Activated B cell treated with CpG ODN at 0.5 μM for 24 hours (primary cell): Measurements from ENCODE around the gene PRDM2. TPM values are rescaled to one million over a fixed set of nuclear protein-coding genes. Genes with fewer than 3 reads are reported as not detected.

ENCODE experiments used
- ATAC-seq: fragments of 200-7000 bp; cut with Tn5 transposase; one replicate; pipeline ENCODE4 v1.10.0; 2021; ENCODE audit warnings: low read depth, mild to moderate bottlenecking, moderate library complexity
- CTCF ChIA-PET: fragments of 350-600 bp; sonication (Branson Sonifier 250); formaldehyde crosslinking; loops from one replicate; lab custom pipeline; 2021; ENCODE audit warnings: antibody characterized with exemption; lab: Charles Lee
- POLR2A ChIA-PET: fragments of 350-600 bp; sonication (Branson Sonifier 250); formaldehyde crosslinking; loops from one replicate; lab custom pipeline; 2021; ENCODE audit warnings: antibody characterized with exemption; lab: Charles Lee
- DNase-seq: peaks from one replicate; pipeline ENCODE4 v3.0.0; 2022
- H3K27ac Mint-ChIP-seq: one replicate; pipeline ENCODE4 v1.8.0; 2020; ENCODE audit warnings: mixed read lengths
- H3K27me3 Mint-ChIP-seq: one replicate; pipeline ENCODE4 v1.8.0; 2021; ENCODE audit warnings: mixed read lengths
- H3K36me3 Mint-ChIP-seq: one replicate; pipeline ENCODE4 v1.8.0; 2021; ENCODE audit warnings: low read depth, mixed read lengths
- H3K4me1 Mint-ChIP-seq: one replicate; pipeline ENCODE4 v1.8.0; 2021; ENCODE audit warnings: mixed read lengths
- H3K4me3 Mint-ChIP-seq: one replicate; pipeline ENCODE4 v1.8.0; 2020; ENCODE audit warnings: mild to moderate bottlenecking, mixed read lengths
- H3K9me3 Mint-ChIP-seq: one replicate; pipeline ENCODE4 v1.8.0; 2020; ENCODE audit warnings: mixed read lengths
- CTCF ChIP-seq: fragments of 200-600 bp; IDR thresholded peaks from one replicate; pipeline ENCODE4 v1.8.0; 2022; ENCODE audit warnings: antibody characterized with exemption, mild to moderate bottlenecking
- intact Hi-C: fragments of 100-400 bp; cut with micrococcal nuclease; formaldehyde crosslinking; loops from one replicate; pipeline ENCODE4 v1.15.1; 2024
- total RNA-seq: library from RNA; stranded (reverse); gene quantifications from 2 replicates; pipeline ENCODE4 v1.2.3, GENCODE V29; 2022

Gene PRDM2
- total RNA-seq, 1 donor from 2014 or later: 194 TPM

- CTCF ChIA-PET: interaction anchor here (0.9 to 1.5 kb wide), 2 partner anchors 8 to 11 kb away, joined by 3 read pairs; no protein-coding TSS in a partner anchor
- Mint-ChIP-seq H3K36me3 (peaks cover 11% of the 10 kb centered on the region), H3K27ac (no peak overlapping the region), H3K27me3 (no peaks in the 10 kb centered on the region), H3K4me1 (peaks cover 26% of the 10 kb centered on the region), H3K9me3 (no peaks in the 10 kb centered on the region), H3K4me3 (no peak overlapping the region)
- intact Hi-C loops: no loop called here
- POLR2A ChIA-PET: interaction anchor here (1.1 kb wide), 1 partner anchor 53 kb away, joined by 3 read pairs; no protein-coding TSS in a partner anchor
- DNase-seq (no peak), ATAC-seq (no peak)
- no peak for TF ChIP-seq CTCF
These were observed 83.6 kb downstream of the PRDM2 start for GRCh38 chr1:13783551-13783950.

- ATAC-seq (no peak), DNase-seq (no peak)
- intact Hi-C loops: no loop called here
- Mint-ChIP-seq H3K4me3 (no peak overlapping the region), H3K4me1 (peaks cover 26% of the 10 kb centered on the region), H3K36me3 (peaks cover 25% of the 10 kb centered on the region), H3K9me3 (no peaks in the 10 kb centered on the region), H3K27ac (no peak overlapping the region), H3K27me3 (no peaks in the 10 kb centered on the region)
- TF ChIP-seq CTCF: no peak
- POLR2A ChIA-PET: no interaction called here
- CTCF ChIA-PET: no interaction called here
These were observed 85.0 kb downstream of the PRDM2 start for GRCh38 chr1:13784971-13785370.

GRCh38 chr1:13786541-13786940, 86.6 kb downstream of the PRDM2 start:
- peaks cover 39% of the 10 kb centered on the region for H3K36me3 Mint-ChIP-seq
- no peak overlapping the region for H3K4me3 Mint-ChIP-seq
- DNase-seq (no peak), ATAC-seq (no peak)
- H3K4me1 Mint-ChIP-seq: peaks cover 26% of the 10 kb centered on the region
- H3K27me3 Mint-ChIP-seq: no peaks in the 10 kb centered on the region
- TF ChIP-seq CTCF: no peak
- ChIA-PET POLR2A (no interaction called here), CTCF (no interaction called here)
- intact Hi-C loops: no loop called here
- H3K9me3 Mint-ChIP-seq: no peaks in the 10 kb centered on the region
- no peak overlapping the region for H3K27ac Mint-ChIP-seq

GRCh38 chr1:13788795-13789194, 88.8 kb downstream of the PRDM2 start:
- intact Hi-C loops: no loop called here
- H3K9me3 Mint-ChIP-seq: no peaks in the 10 kb centered on the region
- POLR2A ChIA-PET: no interaction called here
- CTCF ChIA-PET: no interaction called here
- H3K4me1 Mint-ChIP-seq: peaks cover 15% of the 10 kb centered on the region
- peaks cover 62% of the 10 kb centered on the region for H3K36me3 Mint-ChIP-seq
- no peak overlapping the region for H3K27ac Mint-ChIP-seq
- no peak for TF ChIP-seq CTCF
- no peak overlapping the region for H3K4me3 Mint-ChIP-seq
- ATAC-seq: no peak
- no peak for DNase-seq
- H3K27me3 Mint-ChIP-seq: no peaks in the 10 kb centered on the region

GRCh38 chr1:13790290-13791030, 90.5 kb downstream of the PRDM2 start:
- peaks cover 77% of the 10 kb centered on the region for H3K36me3 Mint-ChIP-seq
- ATAC-seq (no peak), DNase-seq (no peak)
- POLR2A ChIA-PET: interaction anchor here (1.0 kb wide), 1 partner anchor 43 kb away, joined by 5 read pairs; no protein-coding TSS in a partner anchor
- H3K4me3 Mint-ChIP-seq: no peak overlapping the region
- no peaks in the 10 kb centered on the region for H3K9me3 Mint-ChIP-seq
- TF ChIP-seq CTCF: no peak
- H3K27ac Mint-ChIP-seq: no peak overlapping the region
- intact Hi-C loops: no loop called here
- H3K27me3 Mint-ChIP-seq: no peaks in the 10 kb centered on the region
- CTCF ChIA-PET: no interaction called here
- peaks cover 15% of the 10 kb centered on the region for H3K4me1 Mint-ChIP-seq
